Endometrial microvascular endothelial cells (primary cell): ENCODE measurements around the gene TPK1. TPM values are rescaled to one million over a fixed set of nuclear protein-coding genes. Genes with fewer than 3 reads are reported as not detected.

ENCODE experiments used
- in situ Hi-C: cut with HindIII; loops from 2 replicates; pipeline ENCODE4 v1.10.0; 2017; ENCODE audit warnings: low sequenced_read_pairs, low pct_unique_long_range_greater_than_20kb; ENCODE audit errors: inconsistent ontology term
- total RNA-seq: library from RNA; depleted of rRNA; stranded (reverse); fragments of >200 nt; gene quantifications from one replicate; pipeline ENCODE4 v1.2.3, GENCODE V29; 2015; ENCODE audit errors: inconsistent ontology term

The TPK1 gene
- total RNA-seq, 1 donor from 2014 or later, result 16.1 TPM

DNA sequence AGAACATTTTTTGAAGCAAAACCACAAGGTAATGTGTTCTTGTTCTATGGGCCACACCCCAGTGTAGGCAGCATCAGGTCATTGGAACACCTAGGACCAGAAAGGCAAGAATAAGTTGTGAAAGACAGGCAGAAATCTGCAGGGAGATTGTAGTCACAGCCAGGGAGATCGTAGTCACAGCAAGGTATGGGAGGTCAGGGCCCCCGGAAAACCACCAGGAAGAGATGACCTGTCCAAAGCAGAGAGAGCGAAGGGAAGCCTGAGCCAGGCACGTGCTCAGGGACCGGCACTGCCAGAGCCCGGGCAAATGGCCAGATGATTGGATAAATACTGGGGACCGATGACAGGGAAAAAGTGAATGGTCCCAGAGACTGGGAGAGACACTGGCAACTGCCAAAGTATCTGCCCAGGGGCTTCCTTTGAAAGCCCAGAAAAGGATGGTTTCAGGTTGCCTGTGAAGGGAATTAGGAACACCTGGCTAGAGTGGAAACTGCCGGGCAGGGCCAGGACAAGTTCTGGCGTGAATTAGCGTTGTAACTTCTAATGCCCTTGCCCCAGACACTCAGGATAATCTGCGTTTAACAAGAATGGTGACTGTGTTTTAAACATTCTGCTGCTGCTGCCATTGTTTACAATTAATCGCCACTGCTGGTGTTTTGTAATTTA, 428.5 kb downstream of the TPK1 start:
- in situ Hi-C loops, result no loop called here

- in situ Hi-C loops, result no loop called here
These were observed 430.9 kb downstream of the TPK1 start for GRCh38 chr7:144404946-144405345.

GRCh38 chr7:144403649-144404061, 432.2 kb downstream of the TPK1 start, which contains the start of gene NOBOX:
Gene NOBOX, minus strand, starts transcription at chr7:144403693.
- in situ Hi-C loops, result no loop called here

- in situ Hi-C loops, result no loop called here
These were observed 432.8 kb downstream of the TPK1 start for GRCh38 chr7:144403102-144403501.
